H1 (cell line): ENCODE data around the gene S100A11.

ENCODE experiments used
- BRCA1 ChIP-seq: IDR thresholded peaks from 2 replicates; pipeline ENCODE4 v1.6.1; 2012; ENCODE audit warnings: low read depth, low read length, improper control_type of control experiment
- CHD2 ChIP-seq: IDR thresholded peaks from 2 replicates; pipeline ENCODE4 v1.6.1; 2012; ENCODE audit warnings: low read length, improper control_type of control experiment
- CTBP2 ChIP-seq: IDR thresholded peaks from 2 replicates; pipeline ENCODE4 v1.7.0; 2011; ENCODE audit warnings: borderline replicate concordance, mild to moderate bottlenecking, moderate library complexity, mixed read lengths, low read length; ENCODE audit not compliant: insufficient read depth, insufficient read length
- CTCF ChIP-seq, 3 experiments: IDR thresholded peaks; 1 replicate in 2 of 3; 2 replicates in 1 of 3; pipeline versions ENCODE4 v1.5.1 to v1.6.1; 2011; ENCODE audit warnings: low read length in 3 of 3, mild to moderate bottlenecking in 3 of 3, inconsistent platforms in 2 of 3, low read depth in 1 of 3, moderate library complexity in 1 of 3; ENCODE audit not compliant: insufficient read depth in 1 of 3; ENCODE audit errors: control extremely low read depth in 1 of 3
- EGR1 ChIP-seq: IDR thresholded peaks from 2 replicates; pipeline ENCODE4 v1.6.1; 2011; ENCODE audit warnings: low read depth, low read length, borderline replicate concordance
- GABPA ChIP-seq: IDR thresholded peaks from 2 replicates; pipeline ENCODE4 v1.6.1; 2011; ENCODE audit warnings: mild to moderate bottlenecking, low read length, moderate library complexity, borderline replicate concordance; ENCODE audit not compliant: insufficient read depth
- HDAC6 ChIP-seq: IDR thresholded peaks from one replicate; pipeline ENCODE4 v1.7.1; 2012; ENCODE audit warnings: low read depth, mild to moderate bottlenecking, inconsistent platforms, low read length, moderate library complexity
- JUN ChIP-seq: IDR thresholded peaks from 2 replicates; pipeline ENCODE4 v1.6.1; 2011; ENCODE audit warnings: low read depth, mild to moderate bottlenecking, improper control_type of control experiment, low read length
- POLR2A ChIP-seq, 2 experiments: IDR thresholded peaks; 1 replicate in 1 of 2; 2 replicates in 1 of 2; pipeline ENCODE4 v1.6.1; 2011; ENCODE audit warnings: low read depth in 2 of 2, low read length in 2 of 2, mild to moderate bottlenecking in 2 of 2; ENCODE audit errors: control extremely low read depth in 1 of 2
- RAD21 ChIP-seq, 2 experiments: IDR thresholded peaks in 1 of 2; conservative IDR thresholded peaks in 1 of 2; 2 replicates each; pipeline ENCODE4 v1.6.1; 2011; ENCODE audit warnings: low read depth in 2 of 2, low read length in 2 of 2, improper control_type of control experiment in 1 of 2, inconsistent platforms in 1 of 2, mild to moderate bottlenecking in 1 of 2, moderate library complexity in 1 of 2
- SUZ12 ChIP-seq: fragments of 200-600 bp; sonication (generic); IDR thresholded peaks from 2 replicates; pipeline ENCODE4 v1.6.1; 2012; ENCODE audit warnings: mild to moderate bottlenecking, inconsistent platforms, low read length, moderate library complexity, mixed read lengths

GRCh38 chr1:152035539-152036266, 1.1 kb downstream of the S100A11 start:
- TF ChIP-seq SUZ12 (no peak), POLR2A (IDR thresholded peaks at IDR 0.05; ENCODE audit: control extremely low read depth in 1 of 2, low read depth in 2 of 2, low read length in 2 of 2) (no peak; a peak in 1 of 3 replicates), GABPA (no peak), CTCF (IDR thresholded peaks at IDR 0.05; ENCODE audit: control extremely low read depth in 1 of 3, insufficient read depth in 1 of 3, low read depth in 1 of 3, low read length in 3 of 3) (no peak), JUN (no peak), RAD21 (IDR thresholded peaks at IDR 0.05 in 1 of 2, conservative IDR thresholded peaks at IDR 0.05 in 1 of 2; ENCODE audit: low read depth in 2 of 2, low read length in 2 of 2) (no peak), CHD2 (no peak), BRCA1 (no peak), EGR1 (no peak), HDAC6 (no peak), CTBP2 (no peak)
